Stimulated activated CD4-positive, alpha-beta T cell treated with anti-CD3 and anti-CD28 coated beads, Interleukin-4, amount 100 ng/mL, for 48 hours (primary cell): ENCODE measurements around the gene TYROBP.
"Not testable (repeated sequence)": the region's sequence is repeated elsewhere in the genome, so short reads cannot be mapped to it uniquely, and the experiment has no call there.

Experiments used
- DNase-seq, 2 donors: peaks; one replicate each; pipeline ENCODE4 v3.0.0-alpha.2; 2020; ENCODE audit warnings: low read depth in 2 of 2

TYROBP gene

GRCh38 chr19:35908010-35908441 lies at the start of gene TYROBP:
TSS of gene TYROBP (minus strand) at chr19:35908295. CDS start at chr19:35908228, 67 bp downstream.
- DNase-seq: no peak

DNA sequence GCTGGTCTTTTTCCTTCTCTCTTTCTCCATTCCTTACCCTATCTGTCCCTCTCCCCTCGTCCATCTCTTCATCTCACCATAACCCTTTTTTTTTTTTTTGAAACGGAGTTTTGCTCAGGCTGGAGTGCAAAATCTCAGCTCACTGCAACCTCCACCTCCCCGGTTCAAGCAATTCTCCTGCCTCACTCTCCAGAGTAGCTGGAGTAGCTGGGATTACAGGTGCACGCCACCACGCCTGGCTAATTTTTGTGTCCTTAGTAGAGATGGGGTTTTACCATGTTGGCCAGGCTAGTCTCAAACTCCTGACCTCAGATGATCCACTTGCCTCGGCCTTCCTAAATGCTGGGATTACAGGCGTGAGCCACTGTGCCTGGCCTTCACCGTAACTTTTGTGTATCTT lies 49.3 kb upstream of the TYROBP start:
- not testable (repeated sequence) for DNase-seq

- no peak for DNase-seq
Measured at GRCh38 chr19:35955881-35956634, 48.0 kb upstream of the TYROBP start.

- DNase-seq: no peak
Measured at GRCh38 chr19:35949131-35949530, 41.0 kb upstream of the TYROBP start.

DNA sequence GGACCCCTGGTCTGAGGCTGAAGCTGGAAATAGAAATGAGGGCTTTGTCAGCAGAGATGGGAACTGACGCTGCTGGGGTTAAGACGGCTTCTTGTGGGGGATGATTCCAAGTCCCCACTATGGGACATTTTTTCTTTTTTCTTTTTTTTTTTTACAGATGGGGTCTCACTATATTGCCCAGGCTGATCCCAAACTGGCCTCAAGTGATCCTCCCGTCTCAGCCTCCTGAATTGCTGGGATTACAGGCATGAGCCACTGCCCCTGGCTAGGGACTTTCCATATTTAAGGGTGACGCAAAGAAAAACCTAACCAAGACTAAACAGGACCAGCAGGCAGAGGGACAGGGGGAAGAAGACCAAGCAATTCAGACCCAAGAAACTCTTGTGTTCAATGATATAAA lies 38.1 kb upstream of the TYROBP start:
- DNase-seq: no peak

DNA sequence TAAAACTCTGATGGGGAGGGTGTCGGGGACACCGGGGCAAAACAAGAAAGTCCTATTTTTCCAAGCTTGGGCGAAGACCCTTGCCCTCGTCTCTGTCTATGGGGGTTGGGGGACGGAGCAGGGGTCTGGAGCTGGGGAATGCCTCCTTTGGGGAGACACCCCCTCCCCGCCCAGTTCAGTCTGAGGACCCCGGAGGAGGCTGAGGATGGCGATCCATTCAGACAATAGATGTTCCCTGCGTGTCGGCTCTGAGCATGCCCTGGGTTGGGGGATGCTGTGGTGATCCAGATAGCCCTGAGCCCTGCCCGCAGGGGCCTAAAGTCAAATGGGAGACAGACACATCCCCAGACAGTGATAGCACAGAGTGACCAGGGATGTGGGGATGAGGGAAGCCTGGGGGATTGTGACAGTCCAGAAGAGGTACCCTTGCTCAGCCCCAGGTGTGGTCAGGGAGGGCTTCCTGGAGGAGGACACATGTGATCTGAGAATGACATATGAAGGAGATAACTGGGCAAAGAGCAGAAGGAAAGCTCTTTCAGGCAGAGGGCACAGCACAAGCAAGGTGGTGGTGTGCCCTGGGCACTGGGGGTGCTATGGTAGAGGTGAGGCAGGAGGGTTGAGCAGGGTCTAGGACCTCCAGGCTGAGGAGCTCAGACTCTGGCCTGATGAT lies 37.2 kb upstream of the TYROBP start:
- DNase-seq: no peak

GRCh38 chr19:35944556-35944955 lies 36.5 kb upstream of the TYROBP start:
- DNase-seq: no peak

GRCh38 chr19:35943321-35944301 lies 35.5 kb upstream of the TYROBP start:
- no peak for DNase-seq

- DNase-seq: no peak
Measured at GRCh38 chr19:35942235-35942634, 34.1 kb upstream of the TYROBP start.

- DNase-seq: no peak
Measured at GRCh38 chr19:35940839-35941238, 32.7 kb upstream of the TYROBP start.

- DNase-seq: no peak
Measured at GRCh38 chr19:35940078-35940775, 32.1 kb upstream of the TYROBP start.

GRCh38 chr19:35939307-35940077 lies 31.4 kb upstream of the TYROBP start:
- DNase-seq: no peak

DNA sequence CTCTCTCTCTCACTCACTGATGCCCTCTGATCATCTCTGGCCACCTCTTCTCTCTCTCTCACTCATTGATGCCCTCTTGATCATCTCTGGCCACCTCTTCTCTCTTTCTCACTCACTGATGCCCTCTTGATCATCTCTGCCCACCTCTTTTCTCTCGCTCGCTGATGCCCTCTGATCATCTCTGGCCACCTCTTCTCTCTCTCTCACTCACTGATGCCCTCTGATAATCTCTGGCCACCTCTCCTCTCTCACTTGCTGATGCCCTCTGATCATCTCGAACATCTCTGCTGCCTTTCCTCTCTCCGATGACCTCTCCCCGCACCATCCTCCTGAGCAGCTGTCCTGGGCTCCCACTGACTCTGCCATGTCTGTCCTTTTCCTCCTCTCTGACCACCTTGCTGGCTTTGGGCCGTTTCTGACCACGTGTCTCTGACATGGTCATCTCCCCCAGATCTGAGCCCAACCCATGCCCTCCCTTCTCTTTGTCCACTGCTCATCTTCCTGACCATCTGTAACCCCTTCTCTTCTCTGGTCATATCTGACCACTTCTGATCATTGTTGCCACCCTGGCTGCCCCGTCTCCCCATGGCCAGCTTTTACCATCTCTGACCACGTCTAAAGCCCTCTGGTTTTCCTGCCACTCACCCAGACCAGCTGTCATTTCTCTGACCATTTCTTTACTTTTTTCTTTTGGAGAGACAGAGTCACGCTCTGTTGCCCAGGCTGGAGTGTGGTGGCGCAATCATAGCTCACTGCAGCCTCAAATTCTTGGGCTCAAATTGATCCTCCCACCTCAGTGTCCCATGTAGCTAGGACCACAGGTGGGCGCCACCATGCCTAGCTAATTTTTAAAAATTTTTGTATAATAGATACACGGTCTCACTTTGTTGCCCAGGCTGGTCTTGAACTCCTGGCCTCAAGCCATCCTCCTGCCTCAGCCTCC lies 30.5 kb upstream of the TYROBP start:
- no peak for DNase-seq

- DNase-seq: no peak
Measured at GRCh38 chr19:35937345-35938281, 29.5 kb upstream of the TYROBP start.

- no peak for DNase-seq
Measured at GRCh38 chr19:35936738-35937268, 28.7 kb upstream of the TYROBP start.

DNA sequence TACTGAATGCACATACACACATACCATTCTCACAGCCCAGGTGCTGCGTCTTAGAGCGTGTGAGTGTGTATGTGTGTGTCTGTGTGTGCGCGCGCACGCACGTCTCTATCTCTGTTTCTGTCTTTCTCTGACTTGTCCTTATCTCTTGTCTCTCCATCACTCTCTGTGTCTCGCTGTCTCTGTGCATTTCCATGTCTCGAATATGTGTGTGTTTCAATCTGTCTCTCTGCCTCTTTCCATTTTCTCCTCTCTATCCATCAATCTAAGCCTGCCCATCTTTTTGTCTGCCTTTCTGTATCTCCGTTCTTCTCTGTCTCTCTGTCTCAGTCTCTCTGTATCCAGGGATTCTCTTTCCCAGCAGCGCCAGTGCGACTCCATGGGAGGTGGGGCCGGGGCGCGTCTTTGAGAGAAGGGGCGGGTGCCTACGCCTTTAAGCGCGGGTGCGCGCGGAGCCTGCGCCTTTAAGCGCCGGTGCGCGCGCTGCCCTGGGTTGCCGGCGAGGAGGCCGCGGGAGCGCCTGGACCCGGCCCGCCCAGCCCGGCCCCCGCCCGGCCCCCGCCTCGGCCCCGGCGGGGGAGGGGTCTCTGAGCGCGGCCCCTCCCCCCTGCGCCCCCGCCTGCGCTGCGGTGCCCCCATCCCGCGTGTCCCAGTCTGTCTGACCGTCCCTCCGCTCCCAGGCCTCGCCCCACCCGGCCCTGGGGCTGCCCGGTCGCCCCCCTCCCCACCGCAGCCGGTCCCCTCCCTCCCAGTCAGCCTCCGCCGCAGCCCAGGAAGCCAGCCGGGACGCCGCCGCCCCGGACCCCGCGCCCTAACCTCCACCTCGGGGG lies 28.0 kb upstream of the TYROBP start, which contains the start of gene LRFN3:
Gene LRFN3 (plus strand): TSS at position 464 of the 827 bp plus-strand sequence. CDS start 3,052 bp downstream, outside the sequence.
- peak; percentile 54 to 58 for DNase-seq

- no peak for DNase-seq
Measured at GRCh38 chr19:35932291-35932936, 24.3 kb upstream of the TYROBP start.
